Lower lobe of right lung (tissue), 2 donors: ENCODE results near the gene LRRTM3. TPM values are rescaled to one million over a fixed set of nuclear protein-coding genes. Genes with fewer than 3 reads are reported as not detected.
A peak's percentile ranks its signal among the peaks of the same experiment; 100 is the strongest.

Experiments
- ATAC-seq, 2 donors: fragments of 200-7000 bp; cut with Tn5 transposase; one replicate each; pipeline ENCODE4 v1.9.1; 2020 to 2022; ENCODE audit warnings: mild to moderate bottlenecking in 2 of 2, moderate library complexity in 2 of 2
- DNase-seq: peaks from one replicate; pipeline ENCODE4 v3.0.0-alpha.2; 2020
- H3K27ac ChIP-seq: fragments of 200-600 bp; one replicate; pipeline ENCODE4 v1.8.0; 2022
- H3K27me3 ChIP-seq: fragments of 200-600 bp; one replicate; pipeline ENCODE4 v1.8.0; 2022; ENCODE audit warnings: low read depth
- H3K36me3 ChIP-seq: fragments of 200-600 bp; one replicate; pipeline ENCODE4 v1.8.0; 2022; ENCODE audit warnings: mild to moderate bottlenecking
- H3K4me1 ChIP-seq: fragments of 200-600 bp; one replicate; pipeline ENCODE4 v1.8.0; 2022
- H3K4me3 ChIP-seq: fragments of 200-600 bp; one replicate; pipeline ENCODE4 v1.8.0; 2022; ENCODE audit warnings: mild to moderate bottlenecking
- H3K9me3 ChIP-seq: fragments of 200-600 bp; one replicate; pipeline ENCODE4 v1.8.0; 2022
- CTCF ChIP-seq: fragments of 200-600 bp; IDR thresholded peaks from one replicate; pipeline ENCODE4 v1.8.0; 2022; ENCODE audit warnings: antibody characterized with exemption, mild to moderate bottlenecking
- intact Hi-C: fragments of 100-400 bp; cut with DNase I; formaldehyde crosslinking; loops from one replicate; pipeline ENCODE4 v1.11.0; 2022
- total RNA-seq: library from RNA; stranded (reverse); fragmentation: NEBNext Ultra II Directional; extraction: Animal tissue kit (Norgen Biotek cat#: 25700); gene quantifications from one replicate; pipeline ENCODE4 v1.2.1, GENCODE V29; 2021
- donor health status: DM: no; HTN: yes; CAD: no; lungs with severe emphysema.

Gene LRRTM3
- total RNA-seq, 1 donor from 2014 or later = not detected

GRCh38 chr10:67110286-67110685 is 184.4 kb downstream of the LRRTM3 start:
- Histone ChIP-seq H3K4me1 (no peaks in the 10 kb centered on the region), H3K36me3 (no peaks in the 10 kb centered on the region), H3K9me3 (no peaks in the 10 kb centered on the region), H3K4me3 (no peak overlapping the region), H3K27me3 (no peaks in the 10 kb centered on the region), H3K27ac (no peak overlapping the region)
- DNase-seq (no peak), ATAC-seq (no peak)
- TF ChIP-seq CTCF = no peak
- intact Hi-C loops = no loop called here

GRCh38 chr10:67112765-67113164 is 186.9 kb downstream of the LRRTM3 start:
- no peak for DNase-seq
- Histone ChIP-seq H3K4me1 (no peaks in the 10 kb centered on the region), H3K27ac (no peak overlapping the region), H3K4me3 (no peak overlapping the region), H3K36me3 (no peaks in the 10 kb centered on the region), H3K9me3 (no peaks in the 10 kb centered on the region), H3K27me3 (no peaks in the 10 kb centered on the region)
- TF ChIP-seq CTCF = no peak
- ATAC-seq = no peak
- intact Hi-C loops = no loop called here

GRCh38 chr10:67114945-67115344 is 189.1 kb downstream of the LRRTM3 start:
- peak; percentile 32 to 33 for ATAC-seq
- intact Hi-C loops = no loop called here

DNA sequence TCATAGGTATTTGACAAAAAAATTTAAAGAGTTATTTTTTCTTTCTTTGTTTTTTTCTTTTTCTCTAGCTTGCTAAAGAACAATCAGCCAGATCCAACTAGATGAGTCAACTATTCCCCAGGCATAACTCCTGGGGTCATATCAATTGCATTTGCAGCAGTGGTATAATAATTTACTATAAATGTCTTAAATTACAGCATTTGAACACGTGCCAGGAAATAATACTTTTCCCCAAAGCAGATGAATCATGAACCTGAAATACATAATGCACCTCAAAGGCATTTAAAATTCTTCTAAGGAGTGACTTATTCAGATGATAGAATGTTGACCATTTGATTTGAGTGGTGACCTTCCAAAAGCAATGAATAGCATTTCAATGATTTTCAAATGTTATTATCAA is 190.1 kb downstream of the LRRTM3 start:
- Histone ChIP-seq H3K27ac (no peak overlapping the region), H3K4me1 (no peaks in the 10 kb centered on the region), H3K4me3 (no peak overlapping the region), H3K27me3 (no peaks in the 10 kb centered on the region), H3K36me3 (no peaks in the 10 kb centered on the region), H3K9me3 (no peaks in the 10 kb centered on the region)
- intact Hi-C loops = no loop called here
- no peak for ATAC-seq
- TF ChIP-seq CTCF = no peak
- DNase-seq = no peak

More at GRCh38 chr10:67114945-67115344, 189.1 kb downstream of the LRRTM3 start:
- Histone ChIP-seq H3K27me3 (no peaks in the 10 kb centered on the region), H3K27ac (no peak overlapping the region), H3K9me3 (no peaks in the 10 kb centered on the region), H3K4me1 (no peaks in the 10 kb centered on the region), H3K4me3 (no peak overlapping the region), H3K36me3 (no peaks in the 10 kb centered on the region)
- DNase-seq = no peak
- no peak for TF ChIP-seq CTCF

GRCh38 chr10:67119651-67120050 is 193.8 kb downstream of the LRRTM3 start:
- Histone ChIP-seq H3K9me3 (no peaks in the 10 kb centered on the region), H3K4me1 (no peaks in the 10 kb centered on the region), H3K36me3 (no peaks in the 10 kb centered on the region), H3K4me3 (no peak overlapping the region), H3K27ac (no peak overlapping the region), H3K27me3 (no peaks in the 10 kb centered on the region)
- TF ChIP-seq CTCF = no peak
- intact Hi-C loops = no loop called here
- DNase-seq (no peak), ATAC-seq (no peak)

GRCh38 chr10:67127441-67127840 is 201.6 kb downstream of the LRRTM3 start:
- Histone ChIP-seq H3K27ac (no peak overlapping the region), H3K4me3 (no peak overlapping the region), H3K36me3 (no peaks in the 10 kb centered on the region), H3K4me1 (no peaks in the 10 kb centered on the region), H3K9me3 (no peaks in the 10 kb centered on the region), H3K27me3 (no peaks in the 10 kb centered on the region)
- TF ChIP-seq CTCF = no peak
- intact Hi-C loops = no loop called here
- ATAC-seq (no peak), DNase-seq (no peak)
